ENCODE measurements around the gene C17orf113. TPM values are rescaled to one million over a fixed set of nuclear protein-coding genes. Genes with fewer than 3 reads are reported as not detected.

C17orf113 gene
- total and polyA plus RNA-seq, 2 of the 13 experiments (the other 11 are each of a cell fraction or from before 2014, with no cell fraction given): 0.87 to 1.1 TPM

- TF ChIP-seq FOSL2 (CRISPR knock-in tag; IDR thresholded peaks at IDR 0.05) (peak; percentile 55), JUND (CRISPR knock-in tag; IDR thresholded peaks at IDR 0.05) (no peak), RARA (CRISPR knock-in tag; IDR thresholded peaks at IDR 0.05) (0 out of 2 replicates have a peak, but pooled peaks have one; percentile 6), CHD4 (IDR thresholded peaks at IDR 0.05; ENCODE audit: borderline replicate concordance, low read length) (peak; percentile 67; the same call in 1 of the 2 replicates), RCOR2 (CRISPR knock-in tag; IDR thresholded peaks at IDR 0.05) (peak; percentile 64; the same call in 1 of the 2 replicates), GMEB1 (CRISPR knock-in tag; IDR thresholded peaks at IDR 0.05; ENCODE audit: borderline replicate concordance) (peak; percentile 34; the same call in 1 of the 2 replicates), MED1 (CRISPR knock-in tag; IDR thresholded peaks at IDR 0.05) (no peak; the same call in 1 of the 2 replicates), ASH2L (IDR thresholded peaks at IDR 0.05; ENCODE audit: insufficient read length, low read depth, low read length) (peak; percentile 49), ATF4 (CRISPR knock-in tag; IDR thresholded peaks at IDR 0.05) (0 out of 4 replicates have a peak, but pooled peaks of 1 of the 2 experiments have one; percentile 6), FOXK1 (CRISPR knock-in tag; IDR thresholded peaks at IDR 0.05; ENCODE audit: borderline replicate concordance, low read depth) (0 out of 2 replicates have a peak, but pooled peaks have one; percentile 13), NFIC (IDR thresholded peaks at IDR 0.05; ENCODE audit: low read length) (peak; percentile 38; the same call in 1 of the 2 replicates), ZFP91 (CRISPR knock-in tag; IDR thresholded peaks at IDR 0.05; ENCODE audit: borderline replicate concordance) (peak; percentile 78; the same call in 1 of the 2 replicates), ZFP36L1 (CRISPR knock-in tag; IDR thresholded peaks at IDR 0.05) (0 out of 2 replicates have a peak, but pooled peaks have one; percentile 29), ZNF441 (CRISPR knock-in tag; IDR thresholded peaks at IDR 0.05; ENCODE audit: borderline replicate concordance) (no peak), ZNF362 (CRISPR knock-in tag; IDR thresholded peaks at IDR 0.05; ENCODE audit: borderline replicate concordance) (no peak), CREM (IDR thresholded peaks at IDR 0.05) (peak; percentile 39; the same call in 1 of the 2 replicates), CREM (CRISPR knock-in tag; IDR thresholded peaks at IDR 0.05) (no peak), KDM6A (CRISPR knock-in tag; IDR thresholded peaks at IDR 0.05; ENCODE audit: low read depth) (peak; percentile 66; the same call in 1 of the 2 replicates), CCAR2 (optimal IDR thresholded peaks at IDR 0.05; ENCODE audit: low read depth, low read length) (peak; percentile 16), ELF3 (CRISPR knock-in tag; IDR thresholded peaks at IDR 0.05) (peak; percentile 79), ZNF784 (CRISPR knock-in tag; IDR thresholded peaks at IDR 0.05; ENCODE audit: borderline replicate concordance) (0 out of 2 replicates have a peak, but pooled peaks have one; percentile 65), TBL1XR1 (IDR thresholded peaks at IDR 0.05; ENCODE audit: borderline replicate concordance, low read length, partially characterized antibody) (no peak)
Observed at GRCh38 chr17:42002792-42003301, 47.6 kb downstream of the C17orf113 start (continued).

All from HepG2 (cell line).